Measurements from ENCODE around the gene SUGP1.

DNA sequence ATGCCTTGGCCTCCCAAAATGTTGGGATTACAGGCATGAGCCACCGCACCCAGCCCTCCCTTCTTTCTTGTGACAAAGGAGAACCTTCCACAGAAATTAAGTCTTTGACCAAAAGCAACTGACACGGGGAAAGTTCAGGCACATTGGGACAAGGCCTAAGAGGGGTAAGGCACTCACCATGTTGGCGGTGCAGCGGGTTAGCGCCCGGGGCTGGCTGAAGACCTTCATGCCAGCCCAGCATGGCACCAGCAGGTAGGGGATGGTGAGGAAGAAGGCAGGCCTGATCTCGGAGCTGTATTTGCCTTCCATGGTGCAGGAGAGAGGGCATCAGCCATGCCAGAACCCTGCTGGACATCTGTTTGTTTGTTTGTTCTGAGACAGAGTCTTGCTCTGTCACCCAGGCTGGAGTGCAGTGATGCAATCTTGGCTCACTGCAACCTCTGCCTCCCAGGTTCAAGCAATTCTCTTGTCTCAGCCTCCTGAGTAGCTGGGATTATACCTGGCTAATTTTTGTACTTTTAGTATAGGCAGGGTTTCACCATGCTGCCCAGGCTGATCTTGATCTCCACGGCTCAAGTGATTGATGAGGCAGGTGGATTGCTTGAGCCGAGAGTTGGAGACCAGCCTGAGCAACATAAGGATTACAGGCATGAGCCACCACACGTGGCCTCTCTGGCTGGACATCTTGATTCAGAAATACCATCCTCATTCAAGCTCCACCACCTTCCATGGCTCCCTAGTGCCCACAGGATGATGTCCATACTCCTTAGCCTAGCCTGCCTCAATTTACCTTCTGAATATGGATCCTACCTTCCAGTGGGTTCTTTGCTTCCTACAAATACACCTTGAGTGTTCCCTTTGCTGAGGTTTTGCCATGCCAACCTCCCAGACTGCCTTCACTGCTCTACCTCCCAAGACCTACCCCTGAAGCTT lies 51.6 kb downstream of the SUGP1 start:
- TF ChIP-seq, protein P1, sequence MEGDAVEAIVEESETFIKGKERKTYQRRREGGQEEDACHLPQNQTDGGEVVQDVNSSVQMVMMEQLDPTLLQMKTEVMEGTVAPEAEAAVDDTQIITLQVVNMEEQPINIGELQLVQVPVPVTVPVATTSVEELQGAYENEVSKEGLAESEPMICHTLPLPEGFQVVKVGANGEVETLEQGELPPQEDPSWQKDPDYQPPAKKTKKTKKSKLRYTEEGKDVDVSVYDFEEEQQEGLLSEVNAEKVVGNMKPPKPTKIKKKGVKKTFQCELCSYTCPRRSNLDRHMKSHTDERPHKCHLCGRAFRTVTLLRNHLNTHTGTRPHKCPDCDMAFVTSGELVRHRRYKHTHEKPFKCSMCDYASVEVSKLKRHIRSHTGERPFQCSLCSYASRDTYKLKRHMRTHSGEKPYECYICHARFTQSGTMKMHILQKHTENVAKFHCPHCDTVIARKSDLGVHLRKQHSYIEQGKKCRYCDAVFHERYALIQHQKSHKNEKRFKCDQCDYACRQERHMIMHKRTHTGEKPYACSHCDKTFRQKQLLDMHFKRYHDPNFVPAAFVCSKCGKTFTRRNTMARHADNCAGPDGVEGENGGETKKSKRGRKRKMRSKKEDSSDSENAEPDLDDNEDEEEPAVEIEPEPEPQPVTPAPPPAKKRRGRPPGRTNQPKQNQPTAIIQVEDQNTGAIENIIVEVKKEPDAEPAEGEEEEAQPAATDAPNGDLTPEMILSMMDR (IDR thresholded peaks at IDR 0.05): no peak
- TF ChIP-seq POLR2AphosphoS5 (IDR thresholded peaks at IDR 0.05) (no peak), POLR2A (IDR thresholded peaks at IDR 0.05) (no peak)

Data from gastroesophageal sphincter (tissue), 3 donors.